Cardiac fibroblast (primary cell): ENCODE data around the gene GPR34.

Source experiments
- DNase-seq, 2 donors: peaks; one replicate each; pipeline versions ENCODE4 v3.0.0 to v3.0.0-alpha.2; 2010; ENCODE audit warnings: low read depth in 2 of 2
- H3K4me3 ChIP-seq, 2 donors: replicated peaks in 1 of 2; 1 replicate in 1 of 2; 2 replicates in 1 of 2; pipeline ENCODE4 v1.5.1; 2011; ENCODE audit warnings: low read depth in 2 of 2, low read length in 2 of 2, mild to moderate bottlenecking in 2 of 2, moderate library complexity in 1 of 2
- TF ChIP-seq, protein P1 (sequence below): IDR thresholded peaks from one replicate; pipeline ENCODE4 v1.5.1; 2011; ENCODE audit warnings: low read depth, mild to moderate bottlenecking, low read length, inconsistent platforms

Gene GPR34

DNA sequence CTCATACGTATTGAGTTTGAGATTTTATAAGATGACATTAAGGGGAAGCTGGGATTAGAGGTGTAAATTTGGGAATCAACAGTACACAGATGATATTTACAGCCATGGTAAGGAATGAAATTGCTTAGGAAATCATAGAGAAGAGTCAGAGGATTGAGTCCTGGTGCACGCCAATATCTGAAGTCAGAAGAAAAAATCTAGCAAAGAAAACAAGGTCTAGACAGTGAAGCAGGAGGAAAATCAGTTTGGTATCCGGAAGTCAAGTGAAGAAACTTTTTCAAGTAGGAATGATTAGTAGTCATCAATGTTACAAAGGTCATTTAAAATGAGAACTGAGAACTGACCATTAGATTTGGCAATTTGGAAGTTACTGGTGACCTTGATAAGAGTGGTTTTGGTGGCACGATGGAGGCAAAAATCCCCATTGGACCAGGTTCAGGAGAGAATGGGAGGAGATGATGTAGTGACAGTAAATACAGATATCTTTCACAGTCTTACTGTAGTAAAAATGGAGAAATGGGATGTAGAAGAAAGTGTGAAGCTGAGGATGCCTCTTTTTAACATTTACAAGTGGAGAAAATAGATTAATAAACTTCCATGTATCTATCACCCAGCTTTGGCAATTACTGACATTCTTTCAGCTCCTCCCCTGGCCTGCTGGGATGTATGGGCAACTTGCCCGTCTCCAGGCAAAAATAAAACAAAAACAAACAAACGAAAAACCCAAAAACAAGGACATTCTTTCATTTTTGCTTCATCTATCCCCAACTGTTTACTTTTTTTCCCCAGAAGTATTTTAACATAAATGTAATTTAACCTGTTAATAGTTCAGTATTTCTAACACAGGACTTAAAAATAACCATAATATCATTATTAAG, 11.4 kb upstream of the GPR34 start:
- DNase-seq, result peak; percentile 46 to 48
- H3K4me3 ChIP-seq, result no peak overlapping the region
- TF ChIP-seq, protein P1, sequence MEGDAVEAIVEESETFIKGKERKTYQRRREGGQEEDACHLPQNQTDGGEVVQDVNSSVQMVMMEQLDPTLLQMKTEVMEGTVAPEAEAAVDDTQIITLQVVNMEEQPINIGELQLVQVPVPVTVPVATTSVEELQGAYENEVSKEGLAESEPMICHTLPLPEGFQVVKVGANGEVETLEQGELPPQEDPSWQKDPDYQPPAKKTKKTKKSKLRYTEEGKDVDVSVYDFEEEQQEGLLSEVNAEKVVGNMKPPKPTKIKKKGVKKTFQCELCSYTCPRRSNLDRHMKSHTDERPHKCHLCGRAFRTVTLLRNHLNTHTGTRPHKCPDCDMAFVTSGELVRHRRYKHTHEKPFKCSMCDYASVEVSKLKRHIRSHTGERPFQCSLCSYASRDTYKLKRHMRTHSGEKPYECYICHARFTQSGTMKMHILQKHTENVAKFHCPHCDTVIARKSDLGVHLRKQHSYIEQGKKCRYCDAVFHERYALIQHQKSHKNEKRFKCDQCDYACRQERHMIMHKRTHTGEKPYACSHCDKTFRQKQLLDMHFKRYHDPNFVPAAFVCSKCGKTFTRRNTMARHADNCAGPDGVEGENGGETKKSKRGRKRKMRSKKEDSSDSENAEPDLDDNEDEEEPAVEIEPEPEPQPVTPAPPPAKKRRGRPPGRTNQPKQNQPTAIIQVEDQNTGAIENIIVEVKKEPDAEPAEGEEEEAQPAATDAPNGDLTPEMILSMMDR, result no peak

DNA sequence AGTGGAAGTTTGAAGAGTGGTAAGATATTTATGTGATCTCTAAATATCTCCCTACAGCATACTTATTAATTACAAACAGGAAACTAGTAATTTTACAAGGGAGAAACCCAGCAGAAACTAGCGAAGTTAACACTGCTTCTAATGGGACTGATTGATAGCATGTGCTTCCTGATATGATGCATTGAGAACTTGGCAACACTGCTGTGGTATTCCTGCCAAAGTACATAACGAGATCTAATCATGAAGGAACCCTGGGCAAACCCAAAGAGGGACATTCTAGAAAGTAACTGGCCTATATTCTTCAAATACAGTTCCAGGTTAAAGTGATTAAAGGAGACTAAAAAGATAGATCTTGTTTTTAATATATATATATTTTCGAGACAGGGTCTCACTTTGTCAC, 4.6 kb upstream of the GPR34 start:
- no peak overlapping the region for H3K4me3 ChIP-seq
- TF ChIP-seq, protein P1, result no peak
- peak in 1 of 2 donors; percentile 32 for DNase-seq

DNA sequence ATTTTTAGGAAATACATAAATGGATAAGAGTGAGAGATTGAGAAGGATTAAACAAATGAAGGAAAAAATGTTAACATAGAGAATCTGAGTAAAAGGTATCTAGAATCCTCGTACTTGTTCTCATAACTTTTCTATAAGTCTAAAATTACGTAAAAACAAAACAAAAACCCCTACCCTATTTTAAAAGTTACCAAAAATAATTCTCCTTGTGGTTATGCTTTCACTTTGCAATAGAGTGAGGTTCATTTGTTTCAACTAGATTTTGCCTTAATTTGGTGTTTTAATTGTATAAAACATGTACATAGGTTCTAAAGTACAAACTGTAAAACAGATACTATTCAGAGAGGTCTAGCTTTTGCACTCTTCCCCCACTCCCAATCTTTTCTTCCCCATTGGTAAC, 3.8 kb upstream of the GPR34 start:
- TF ChIP-seq, protein P1, result no peak
- no peak for DNase-seq
- H3K4me3 ChIP-seq, result no peak overlapping the region

DNA sequence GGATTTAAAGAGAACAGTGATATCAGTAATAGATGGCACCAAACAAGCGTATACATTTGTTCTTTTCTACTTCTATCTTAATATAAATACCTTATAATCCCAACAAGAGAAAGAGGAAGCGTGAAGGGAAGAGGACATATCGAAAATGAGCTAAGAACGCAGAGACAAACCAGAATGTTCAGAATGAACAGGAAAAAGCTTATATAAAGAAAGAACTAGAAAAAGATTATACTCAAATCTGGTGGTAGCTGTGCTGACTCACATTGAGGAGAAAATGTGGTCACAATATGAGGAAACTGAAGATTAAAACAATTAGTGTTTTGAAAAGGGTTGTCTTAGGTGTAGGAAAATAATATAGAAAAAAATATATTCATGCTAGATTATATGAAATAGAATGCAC, 2.0 kb upstream of the GPR34 start:
- H3K4me3 ChIP-seq, result no peak overlapping the region
- no peak for DNase-seq
- TF ChIP-seq, protein P1, result no peak

DNA sequence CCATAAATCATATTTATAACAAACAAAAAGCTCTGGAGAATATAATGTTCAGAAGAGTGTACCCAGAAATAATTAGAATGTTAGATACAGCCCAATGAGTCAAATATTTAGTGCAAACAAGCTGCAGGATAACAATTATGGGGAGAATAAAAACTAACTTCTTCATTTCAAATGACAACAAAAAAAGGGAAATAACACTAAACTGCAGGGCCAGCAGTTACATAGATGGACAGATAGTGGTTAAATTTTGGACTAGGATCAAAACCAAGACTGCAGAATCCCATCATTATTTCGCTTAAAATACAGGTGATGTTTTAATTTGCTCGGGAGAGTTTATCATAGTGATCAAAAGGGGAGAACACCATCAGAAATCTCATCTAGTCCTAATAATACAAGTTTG, 617 bp upstream of the GPR34 start:
- TF ChIP-seq, protein P1, result no peak
- no peak overlapping the region for H3K4me3 ChIP-seq
- DNase-seq, result no peak

DNA sequence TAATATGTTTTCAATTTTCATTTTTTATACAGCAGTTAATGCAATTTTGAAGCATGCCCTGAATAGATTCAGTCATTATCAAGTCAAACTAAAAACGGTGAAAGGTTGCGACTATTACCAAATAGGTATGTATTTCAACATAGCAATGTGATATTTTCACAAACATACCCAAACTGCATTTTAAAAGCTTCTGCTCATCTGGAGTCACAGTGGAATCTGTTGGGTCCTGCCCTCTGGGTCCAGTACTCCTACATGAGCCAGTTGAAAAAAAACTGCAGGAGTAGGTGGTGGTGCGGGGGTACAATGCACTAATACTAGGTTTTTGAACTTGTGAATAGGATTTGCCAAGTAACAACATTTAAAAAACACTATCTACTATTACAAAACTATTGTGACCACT, 938 bp downstream of the GPR34 start:
- TF ChIP-seq, protein P1, result no peak
- H3K4me3 ChIP-seq, result no peak overlapping the region
- DNase-seq, result peak in 1 of 2 donors; percentile 13
